Measurements from ENCODE around the gene PHF21B.

Gene PHF21B

GRCh38 chr22:44834065-44834464 lies 175.7 kb downstream of the PHF21B start:
- DNase-seq: no peak

DNA sequence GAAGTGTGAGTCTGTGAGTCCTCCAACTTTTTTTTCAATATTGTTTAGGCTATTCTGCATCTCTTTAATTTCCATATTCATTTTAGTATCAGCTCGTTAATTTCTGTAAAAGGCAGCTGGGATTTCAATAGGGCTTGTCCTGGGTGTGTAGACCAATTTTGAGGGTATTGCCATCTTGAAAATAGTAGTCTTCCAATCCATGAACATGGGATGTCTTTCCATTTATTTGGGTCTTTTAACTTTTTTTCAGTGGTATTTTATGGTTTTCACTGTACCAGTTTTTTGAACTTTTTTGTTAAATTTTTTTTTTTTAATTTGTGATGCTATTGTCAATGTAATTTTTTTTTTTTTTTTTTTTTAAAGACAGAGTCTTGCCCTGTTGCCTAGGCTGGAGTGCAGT lies 177.9 kb downstream of the PHF21B start:
- no peak for DNase-seq

All from stimulated activated CD4-positive, alpha-beta T cell treated with anti-CD3 and anti-CD28 coated beads, Interleukin-12 subunit alpha, Interleukin-12 subunit beta, amount 100 ng/mL, for 4 hours (primary cell).